K562 (cell line): ENCODE data around the gene RNPEP. TPM values are rescaled to one million over a fixed set of nuclear protein-coding genes. Genes with fewer than 3 reads are reported as not detected.

Source experiments
- FOXJ2 ChIP-seq: fragments of 200-800 bp; sonication (Bioruptor generic); IDR thresholded peaks from 2 replicates; pipeline ENCODE4 v1.6.1; 2016; ENCODE audit warnings: missing genetic modification characterization, missing compliant biosample characterization
- HMG20B ChIP-seq: fragments of 250-450 bp; sonication (Bioruptor Pico); IDR thresholded peaks from 2 replicates; pipeline ENCODE4 v1.5.0; 2021; ENCODE audit warnings: mild to moderate bottlenecking
- L3MBTL2 ChIP-seq: fragments of 450-650 bp; IDR thresholded peaks from 2 replicates; pipeline ENCODE4 v1.6.1; 2016; ENCODE audit warnings: mild to moderate bottlenecking, moderate library complexity
- LARP7 ChIP-seq: fragments of 450-650 bp; IDR thresholded peaks from 2 replicates; pipeline ENCODE4 v1.6.1; 2016
- MED1 ChIP-seq: sonication (generic); formaldehyde crosslinking; IDR thresholded peaks from 2 replicates; pipeline ENCODE4 v1.8.1; 2023; ENCODE audit warnings: missing genetic modification reagents, borderline replicate concordance
- NR2C2 ChIP-seq, 2 experiments: fragments of 200-800 bp in 1 of 2; sonication (Bioruptor generic) in 1 of 2; sonication (generic) in 1 of 2; formaldehyde crosslinking in 1 of 2; IDR thresholded peaks; 2 replicates each; pipeline versions ENCODE4 v1.6.1 to v1.8.0; 2016 to 2022; ENCODE audit warnings: mild to moderate bottlenecking in 1 of 2, missing compliant biosample characterization in 1 of 2, missing genetic modification characterization in 1 of 2, missing genetic modification reagents in 1 of 2
- POLR3G ChIP-seq: IDR thresholded peaks from 2 replicates; pipeline ENCODE4 v1.6.1; 2011; ENCODE audit not compliant: insufficient read length, insufficient replicate concordance; ENCODE audit errors: extremely low read depth
- PYGO2 ChIP-seq: fragments of 450-650 bp; IDR thresholded peaks from 2 replicates; pipeline ENCODE4 v1.6.1; 2016; ENCODE audit warnings: mild to moderate bottlenecking, missing genetic modification characterization, moderate library complexity, missing compliant biosample characterization
- RBM25 ChIP-seq: fragments of 200-400 bp; formaldehyde crosslinking; IDR thresholded peaks from 2 replicates; pipeline ENCODE4 v1.6.1; 2018; ENCODE audit warnings: low read length, low read depth, moderate library complexity; ENCODE audit not compliant: severe bottlenecking
- SNRNP70 ChIP-seq: fragments of 200-400 bp; formaldehyde crosslinking; optimal IDR thresholded peaks from 2 replicates; pipeline ENCODE3; 2017; ENCODE audit warnings: low read depth, low read length
- TARDBP ChIP-seq: fragments of 450-650 bp; IDR thresholded peaks from 2 replicates; pipeline ENCODE4 v1.6.1; 2016
- TBL1XR1 ChIP-seq, 2 experiments: IDR thresholded peaks; 2 replicates each; pipeline ENCODE4 v1.6.1; 2012; ENCODE audit warnings: improper control_type of control experiment in 2 of 2, low read length in 2 of 2, mild to moderate bottlenecking in 1 of 2
- TEAD2 ChIP-seq: fragments of 450-650 bp; IDR thresholded peaks from 2 replicates; pipeline ENCODE4 v1.6.1; 2016; ENCODE audit warnings: missing genetic modification characterization, control low read depth, missing compliant biosample characterization
- ZFP1 ChIP-seq: fragments of 450-650 bp; formaldehyde crosslinking; IDR thresholded peaks from 2 replicates; pipeline ENCODE4 v1.4.0; 2020; ENCODE audit warnings: mild to moderate bottlenecking, mixed read lengths
- ZNF354B ChIP-seq: fragments of 250-450 bp; sonication (Bioruptor Pico); IDR thresholded peaks from 2 replicates; pipeline ENCODE4 v1.4.0; 2020
- ZNF384 ChIP-seq: IDR thresholded peaks from 2 replicates; pipeline ENCODE4 v1.6.1; 2012; ENCODE audit warnings: low read depth, low read length, improper control_type of control experiment
- polyA plus RNA-seq, 8 experiments: library from polyadenylated mRNA; depleted of rRNA in 4 of 8; stranded (reverse) in 5 of 8; unstranded in 3 of 8; fragments of >200 nt; fragmentation: Nextera tagmentation in 2 of 8; fragmentation: Illumina TruSeq in 1 of 8; extraction: Ambion mirVana in 2 of 8; extraction: Trizol in 1 of 8; gene quantifications; 2 replicates each; pipeline versions ENCODE4 v1.2.1 to v1.2.3, GENCODE V29; 2011 to 2014; ENCODE audit warnings: inconsistent platforms in 1 of 8, missing spikeins in 1 of 8
- total RNA-seq, 7 experiments: library from RNA; depleted of rRNA in 6 of 7; stranded (reverse); fragments of >200 nt in 6 of 7; fragmentation: Illumina TruSeq in 2 of 7; extraction: Trizol in 2 of 7; gene quantifications; 2 replicates each; pipeline versions ENCODE4 v1.2.1 to v1.2.3, GENCODE V29; 2011 to 2021; ENCODE audit warnings: low replicate concordance in 1 of 7
- TF ChIP-seq, protein P1 (sequence below), 2 experiments: fragments of 450-650 bp; IDR thresholded peaks; 2 replicates each; pipeline ENCODE4 v1.6.1; 2018; ENCODE audit warnings: mild to moderate bottlenecking in 2 of 2, low read depth in 1 of 2; ENCODE audit not compliant: partially characterized antibody in 2 of 2
- TF ChIP-seq, protein P2 (sequence below): fragments of 250-450 bp; sonication (Bioruptor Pico); IDR thresholded peaks from 2 replicates; pipeline ENCODE4 v1.5.0; 2020; ENCODE audit warnings: mild to moderate bottlenecking, borderline replicate concordance
- TF ChIP-seq, protein P3 (sequence below): fragments of 450-650 bp; formaldehyde crosslinking; IDR thresholded peaks from 2 replicates; pipeline ENCODE4 v1.4.0; 2020; ENCODE audit warnings: mild to moderate bottlenecking, moderate library complexity
- TF ChIP-seq, protein P4 (sequence below): conservative IDR thresholded peaks from 2 replicates; pipeline ENCODE4 v1.6.1; 2011; ENCODE audit warnings: low read depth, mild to moderate bottlenecking, low read length; ENCODE audit not compliant: control insufficient read depth

Gene RNPEP
- total and polyA plus RNA-seq, 9 of the 15 experiments (the other 6 are each of a cell fraction or from before 2014, with no cell fraction given) = 27.5 to 131 (median 63.4) TPM

DNA sequence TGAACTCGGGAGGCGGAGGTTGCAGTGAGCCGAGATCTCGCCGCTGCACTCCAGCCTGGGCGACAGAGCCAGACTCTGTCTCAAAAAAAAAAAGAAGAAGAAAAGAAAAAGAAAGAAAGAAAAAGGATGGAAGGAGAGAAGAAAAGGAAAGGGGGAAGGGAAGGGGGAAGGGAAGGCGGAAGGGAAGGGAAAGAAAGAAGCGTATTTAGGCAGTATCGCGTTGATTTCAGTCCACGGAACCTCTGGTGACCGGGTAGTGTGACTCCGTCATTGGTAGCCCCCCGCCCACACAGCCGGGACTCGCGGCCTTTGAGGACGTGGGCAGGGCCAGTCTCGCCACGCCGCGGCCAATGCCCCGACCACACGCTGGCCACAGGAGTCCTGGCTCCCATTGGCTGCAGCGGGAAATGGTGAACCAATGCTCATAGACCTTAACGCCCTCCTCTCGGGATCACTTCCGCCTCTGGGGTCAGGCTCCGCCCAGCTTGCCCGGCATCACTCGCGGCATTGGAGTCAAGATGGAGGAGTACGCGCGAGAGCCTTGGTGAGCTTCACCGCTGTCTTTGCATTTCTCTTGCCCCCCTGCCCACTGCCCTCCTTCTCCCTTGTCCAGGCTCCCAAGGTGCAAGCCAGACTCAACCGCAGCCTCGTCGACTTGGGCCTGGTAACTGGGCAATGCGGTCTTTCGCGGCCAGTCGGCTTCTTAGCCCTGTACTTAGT is 27.3 kb upstream of the RNPEP start, which contains the start of gene TIMM17A (continued):
- TF ChIP-seq, protein P1, sequence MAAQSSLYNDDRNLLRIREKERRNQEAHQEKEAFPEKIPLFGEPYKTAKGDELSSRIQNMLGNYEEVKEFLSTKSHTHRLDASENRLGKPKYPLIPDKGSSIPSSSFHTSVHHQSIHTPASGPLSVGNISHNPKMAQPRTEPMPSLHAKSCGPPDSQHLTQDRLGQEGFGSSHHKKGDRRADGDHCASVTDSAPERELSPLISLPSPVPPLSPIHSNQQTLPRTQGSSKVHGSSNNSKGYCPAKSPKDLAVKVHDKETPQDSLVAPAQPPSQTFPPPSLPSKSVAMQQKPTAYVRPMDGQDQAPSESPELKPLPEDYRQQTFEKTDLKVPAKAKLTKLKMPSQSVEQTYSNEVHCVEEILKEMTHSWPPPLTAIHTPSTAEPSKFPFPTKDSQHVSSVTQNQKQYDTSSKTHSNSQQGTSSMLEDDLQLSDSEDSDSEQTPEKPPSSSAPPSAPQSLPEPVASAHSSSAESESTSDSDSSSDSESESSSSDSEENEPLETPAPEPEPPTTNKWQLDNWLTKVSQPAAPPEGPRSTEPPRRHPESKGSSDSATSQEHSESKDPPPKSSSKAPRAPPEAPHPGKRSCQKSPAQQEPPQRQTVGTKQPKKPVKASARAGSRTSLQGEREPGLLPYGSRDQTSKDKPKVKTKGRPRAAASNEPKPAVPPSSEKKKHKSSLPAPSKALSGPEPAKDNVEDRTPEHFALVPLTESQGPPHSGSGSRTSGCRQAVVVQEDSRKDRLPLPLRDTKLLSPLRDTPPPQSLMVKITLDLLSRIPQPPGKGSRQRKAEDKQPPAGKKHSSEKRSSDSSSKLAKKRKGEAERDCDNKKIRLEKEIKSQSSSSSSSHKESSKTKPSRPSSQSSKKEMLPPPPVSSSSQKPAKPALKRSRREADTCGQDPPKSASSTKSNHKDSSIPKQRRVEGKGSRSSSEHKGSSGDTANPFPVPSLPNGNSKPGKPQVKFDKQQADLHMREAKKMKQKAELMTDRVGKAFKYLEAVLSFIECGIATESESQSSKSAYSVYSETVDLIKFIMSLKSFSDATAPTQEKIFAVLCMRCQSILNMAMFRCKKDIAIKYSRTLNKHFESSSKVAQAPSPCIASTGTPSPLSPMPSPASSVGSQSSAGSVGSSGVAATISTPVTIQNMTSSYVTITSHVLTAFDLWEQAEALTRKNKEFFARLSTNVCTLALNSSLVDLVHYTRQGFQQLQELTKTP (IDR thresholded peaks at IDR 0.05; ENCODE audit: low read depth in 1 of 2, partially characterized antibody in 2 of 2) = peak in 1 of 2 experiments; percentile 80
- TF ChIP-seq L3MBTL2 = peak; percentile 83
- TF ChIP-seq TARDBP = peak; percentile 98
- TF ChIP-seq, protein P2, sequence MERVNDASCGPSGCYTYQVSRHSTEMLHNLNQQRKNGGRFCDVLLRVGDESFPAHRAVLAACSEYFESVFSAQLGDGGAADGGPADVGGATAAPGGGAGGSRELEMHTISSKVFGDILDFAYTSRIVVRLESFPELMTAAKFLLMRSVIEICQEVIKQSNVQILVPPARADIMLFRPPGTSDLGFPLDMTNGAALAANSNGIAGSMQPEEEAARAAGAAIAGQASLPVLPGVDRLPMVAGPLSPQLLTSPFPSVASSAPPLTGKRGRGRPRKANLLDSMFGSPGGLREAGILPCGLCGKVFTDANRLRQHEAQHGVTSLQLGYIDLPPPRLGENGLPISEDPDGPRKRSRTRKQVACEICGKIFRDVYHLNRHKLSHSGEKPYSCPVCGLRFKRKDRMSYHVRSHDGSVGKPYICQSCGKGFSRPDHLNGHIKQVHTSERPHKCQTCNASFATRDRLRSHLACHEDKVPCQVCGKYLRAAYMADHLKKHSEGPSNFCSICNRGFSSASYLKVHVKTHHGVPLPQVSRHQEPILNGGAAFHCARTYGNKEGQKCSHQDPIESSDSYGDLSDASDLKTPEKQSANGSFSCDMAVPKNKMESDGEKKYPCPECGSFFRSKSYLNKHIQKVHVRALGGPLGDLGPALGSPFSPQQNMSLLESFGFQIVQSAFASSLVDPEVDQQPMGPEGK = no peak
- TF ChIP-seq FOXJ2 (tag) = 0 out of 2 replicates have a peak, but pooled peaks have one; percentile 54
- TF ChIP-seq HMG20B (CRISPR knock-in tag) = no peak
- no peak for TF ChIP-seq ZFP1 (CRISPR knock-in tag)
- no peak for TF ChIP-seq ZNF384
- TF ChIP-seq, protein P3, sequence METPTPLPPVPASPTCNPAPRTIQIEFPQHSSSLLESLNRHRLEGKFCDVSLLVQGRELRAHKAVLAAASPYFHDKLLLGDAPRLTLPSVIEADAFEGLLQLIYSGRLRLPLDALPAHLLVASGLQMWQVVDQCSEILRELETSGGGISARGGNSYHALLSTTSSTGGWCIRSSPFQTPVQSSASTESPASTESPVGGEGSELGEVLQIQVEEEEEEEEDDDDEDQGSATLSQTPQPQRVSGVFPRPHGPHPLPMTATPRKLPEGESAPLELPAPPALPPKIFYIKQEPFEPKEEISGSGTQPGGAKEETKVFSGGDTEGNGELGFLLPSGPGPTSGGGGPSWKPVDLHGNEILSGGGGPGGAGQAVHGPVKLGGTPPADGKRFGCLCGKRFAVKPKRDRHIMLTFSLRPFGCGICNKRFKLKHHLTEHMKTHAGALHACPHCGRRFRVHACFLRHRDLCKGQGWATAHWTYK = peak; percentile 59; the same call in 1 of the 2 replicates
- TF ChIP-seq POLR3G = no peak
- peak; percentile 95 for TF ChIP-seq NR2C2 (CRISPR knock-in tag; IDR thresholded peaks at IDR 0.05)
- TF ChIP-seq NR2C2 (tag; IDR thresholded peaks at IDR 0.05) = peak; percentile 99
- peak; percentile 99 for TF ChIP-seq LARP7
- TF ChIP-seq RBM25 = peak; percentile 88
- TF ChIP-seq, protein P4, sequence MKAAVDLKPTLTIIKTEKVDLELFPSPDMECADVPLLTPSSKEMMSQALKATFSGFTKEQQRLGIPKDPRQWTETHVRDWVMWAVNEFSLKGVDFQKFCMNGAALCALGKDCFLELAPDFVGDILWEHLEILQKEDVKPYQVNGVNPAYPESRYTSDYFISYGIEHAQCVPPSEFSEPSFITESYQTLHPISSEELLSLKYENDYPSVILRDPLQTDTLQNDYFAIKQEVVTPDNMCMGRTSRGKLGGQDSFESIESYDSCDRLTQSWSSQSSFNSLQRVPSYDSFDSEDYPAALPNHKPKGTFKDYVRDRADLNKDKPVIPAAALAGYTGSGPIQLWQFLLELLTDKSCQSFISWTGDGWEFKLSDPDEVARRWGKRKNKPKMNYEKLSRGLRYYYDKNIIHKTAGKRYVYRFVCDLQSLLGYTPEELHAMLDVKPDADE = peak; percentile 94
- TF ChIP-seq TEAD2 (tag) = no peak
- TF ChIP-seq TBL1XR1 (IDR thresholded peaks at IDR 0.05; ENCODE audit: low read length in 2 of 2) = peak in 1 of 2 experiments; percentile 41; a peak in 1 of 4 replicates
- no peak for TF ChIP-seq MED1 (CRISPR knock-in tag)
- TF ChIP-seq SNRNP70 = no peak
- TF ChIP-seq ZNF354B (CRISPR knock-in tag) = no peak
- TF ChIP-seq PYGO2 = no peak; the same call in 1 of the 2 replicates
